HG03196 (cell line): ENCODE measurements around the gene CRYZL1.
A peak's percentile ranks its signal among the peaks of the same experiment; 100 is the strongest.
"Not testable (repeated sequence)": the region's sequence is repeated elsewhere in the genome, so short reads cannot be mapped to it uniquely, and the experiment has no call there.

Source experiments
- ATAC-seq: cut with Tn5 transposase; IDR thresholded peaks from one replicate; pipeline ENCODE4 v1.9.1; 2021; ENCODE audit not compliant: unreplicated experiment

CRYZL1 gene

DNA sequence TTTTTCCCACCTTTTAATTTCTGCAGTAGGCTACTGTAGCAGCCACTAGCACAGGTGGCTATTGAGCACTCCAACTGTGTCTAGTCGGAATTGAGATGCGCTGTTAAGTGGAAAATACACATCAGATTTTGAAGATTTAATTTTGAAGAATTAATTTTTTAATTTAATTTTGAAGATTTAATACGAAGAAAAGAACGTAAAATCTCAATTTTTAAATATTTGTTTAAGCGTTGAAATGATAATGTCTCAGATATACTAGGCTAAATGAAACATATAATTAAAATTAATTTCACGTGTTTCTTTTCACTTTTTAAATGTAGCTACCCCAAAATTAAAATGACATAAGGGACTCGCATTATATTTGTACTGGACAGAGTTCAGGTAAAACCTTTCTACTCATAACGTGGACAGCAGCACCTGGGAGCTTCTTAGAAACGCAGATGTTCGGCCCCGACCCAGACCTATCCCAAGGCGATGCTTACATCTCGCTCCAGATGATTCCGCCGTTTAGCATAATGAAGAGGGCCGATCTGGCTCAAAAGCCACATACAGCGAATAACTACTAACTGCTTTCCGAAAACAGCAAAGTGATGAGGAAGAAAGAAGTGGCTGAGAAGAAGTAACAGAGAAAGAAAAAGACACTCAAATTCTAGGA, 717 bp downstream of the CRYZL1 start:
- no peak for ATAC-seq

DNA sequence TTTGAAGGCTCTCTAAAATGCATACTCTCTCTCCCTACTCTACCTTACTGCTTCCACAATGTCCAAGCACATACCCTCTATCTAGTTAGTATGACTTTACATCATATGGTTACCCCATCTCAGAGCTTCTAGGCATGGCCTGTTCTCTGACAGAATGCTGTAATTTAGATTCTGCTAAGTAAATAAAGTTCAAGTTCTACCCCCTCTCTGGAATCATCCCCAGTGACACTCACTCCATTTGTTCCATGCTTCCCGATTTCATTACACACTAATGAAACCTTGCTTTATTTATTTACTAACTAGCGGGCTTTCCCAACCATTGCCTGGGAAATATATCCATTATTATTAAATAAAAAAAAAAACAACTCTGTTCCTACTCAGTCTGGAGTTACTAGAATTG, 7.3 kb downstream of the CRYZL1 start:
- no peak for ATAC-seq

DNA sequence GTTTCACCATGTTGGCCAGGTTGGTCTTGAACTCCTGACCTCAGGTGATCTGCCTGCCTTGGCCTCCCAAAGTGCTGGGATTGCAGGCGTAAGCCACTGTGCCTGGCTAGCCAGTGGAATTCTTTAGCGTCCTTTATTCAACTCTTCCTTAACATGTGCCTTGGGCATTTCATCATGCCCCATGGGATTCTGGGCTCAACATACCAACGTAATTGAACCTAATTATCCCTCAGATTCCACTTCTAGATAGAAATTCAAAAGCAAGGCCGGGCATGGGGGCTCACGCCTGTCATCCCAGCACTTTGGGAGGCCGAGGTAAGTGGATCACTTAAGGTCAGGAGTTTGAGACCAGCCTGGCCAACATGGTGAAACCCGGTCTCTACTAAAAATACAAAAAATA, 15.4 kb downstream of the CRYZL1 start:
- not testable (repeated sequence) for ATAC-seq

DNA sequence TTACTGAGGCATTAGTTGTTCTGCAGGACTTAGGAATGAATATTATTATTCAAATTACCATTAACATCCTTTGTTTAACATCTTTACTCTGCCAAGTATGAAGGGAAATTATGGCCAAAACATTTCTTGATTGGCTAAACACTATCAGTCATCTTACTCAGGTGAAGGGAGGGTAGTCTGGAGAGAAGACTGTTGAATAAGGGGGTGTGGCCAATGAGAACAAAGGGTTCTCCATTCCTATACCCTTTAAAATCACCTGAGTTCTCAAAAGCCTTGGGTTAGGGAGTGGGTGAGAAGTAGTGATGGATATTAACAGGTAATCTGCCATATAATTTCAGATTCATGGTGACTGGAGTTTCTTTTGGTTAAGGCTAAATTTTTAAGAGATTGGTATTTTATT, 19.3 kb downstream of the CRYZL1 start:
- no peak for ATAC-seq

DNA sequence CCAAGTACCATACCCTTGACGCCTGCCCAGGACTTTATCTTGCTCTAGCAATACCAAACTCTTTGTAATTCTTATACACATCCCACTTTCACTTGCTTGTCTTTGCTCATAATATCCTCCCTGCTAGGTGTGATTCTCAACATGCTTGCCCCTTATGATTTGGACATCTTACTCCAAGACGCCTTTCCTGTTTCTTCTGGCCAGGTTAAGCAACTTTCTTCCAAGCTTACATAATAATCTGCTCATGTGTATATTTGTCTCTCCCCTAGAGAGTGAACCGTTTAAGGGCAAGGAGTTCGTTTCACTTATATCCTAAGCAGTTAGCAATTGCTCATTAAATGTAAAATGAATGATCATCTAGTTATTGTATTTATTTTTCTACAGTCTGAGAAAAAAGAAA, 21.8 kb downstream of the CRYZL1 start:
- no peak for ATAC-seq

DNA sequence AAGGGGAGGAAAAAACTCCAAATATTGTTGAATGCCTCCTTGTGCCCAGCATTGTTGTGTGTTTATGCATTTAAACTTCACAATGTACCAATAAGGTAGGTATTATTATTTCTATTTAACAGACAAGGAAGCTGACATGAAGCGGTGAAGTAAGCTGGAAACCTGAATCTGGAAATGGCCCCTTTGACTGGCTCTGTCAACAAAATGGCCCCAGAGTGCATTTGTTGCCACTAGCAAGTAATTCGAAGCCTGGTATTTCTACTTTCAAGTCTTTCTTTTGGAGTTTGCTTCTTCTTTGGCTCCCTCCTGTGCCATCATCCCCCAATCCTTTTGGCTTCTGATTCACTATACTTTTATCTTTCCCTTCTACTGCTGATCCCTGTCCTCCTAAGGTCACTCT, 23.1 kb downstream of the CRYZL1 start:
- no peak for ATAC-seq

DNA sequence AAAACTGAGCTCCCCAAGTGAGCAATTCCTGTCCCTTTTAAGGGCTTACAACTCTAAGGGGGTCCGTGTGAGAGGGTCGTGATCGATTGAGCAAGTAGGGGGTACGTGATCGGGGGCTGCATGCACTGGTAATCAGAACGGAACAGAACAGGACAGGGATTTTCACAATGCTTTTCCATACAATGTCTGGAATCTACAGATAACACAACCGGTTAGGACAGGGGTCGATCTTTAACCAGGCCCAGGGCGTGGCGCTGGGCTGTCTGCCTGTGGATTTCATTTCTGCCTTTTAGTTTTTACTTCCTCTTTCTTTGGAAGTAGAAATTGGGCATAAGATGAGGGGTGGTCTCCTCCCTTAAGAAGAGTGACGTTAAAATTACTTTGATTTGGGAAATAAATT, 24.0 kb downstream of the CRYZL1 start:
- not testable (repeated sequence) for ATAC-seq

DNA sequence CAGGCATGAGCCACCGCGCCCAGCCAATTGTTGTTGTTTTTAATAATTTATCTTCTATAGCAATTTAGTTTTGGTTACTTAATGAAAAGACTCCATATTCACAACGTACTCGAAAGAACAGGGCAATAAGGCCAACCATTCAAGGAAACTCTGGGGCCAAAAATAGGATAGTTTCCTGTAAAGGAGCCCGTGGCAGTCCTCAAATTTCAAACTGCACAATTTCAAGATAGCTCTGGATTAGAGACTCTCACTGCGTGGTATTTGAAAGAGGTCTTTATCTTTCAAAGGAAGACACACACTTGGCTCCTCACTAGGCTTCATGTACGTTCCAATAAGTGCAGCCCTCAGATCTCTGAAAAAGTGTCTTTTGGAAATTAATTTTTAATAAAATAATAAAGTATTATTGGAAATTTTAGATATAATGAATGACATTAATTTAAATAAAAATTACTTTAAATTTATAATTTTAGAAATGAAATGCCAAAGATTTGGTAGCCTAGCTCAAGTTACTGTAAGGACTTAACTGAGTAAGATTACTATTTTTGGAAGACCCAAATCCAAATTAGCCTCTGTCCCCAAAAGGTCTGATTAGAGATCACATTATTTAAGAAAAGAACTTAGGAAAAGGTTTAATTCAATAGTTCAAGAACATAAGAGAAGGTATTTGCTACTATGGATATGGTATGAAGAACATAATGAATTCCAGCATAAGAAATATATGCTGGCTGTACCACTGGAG, 30.4 kb downstream of the CRYZL1 start:
- ATAC-seq: no peak

DNA sequence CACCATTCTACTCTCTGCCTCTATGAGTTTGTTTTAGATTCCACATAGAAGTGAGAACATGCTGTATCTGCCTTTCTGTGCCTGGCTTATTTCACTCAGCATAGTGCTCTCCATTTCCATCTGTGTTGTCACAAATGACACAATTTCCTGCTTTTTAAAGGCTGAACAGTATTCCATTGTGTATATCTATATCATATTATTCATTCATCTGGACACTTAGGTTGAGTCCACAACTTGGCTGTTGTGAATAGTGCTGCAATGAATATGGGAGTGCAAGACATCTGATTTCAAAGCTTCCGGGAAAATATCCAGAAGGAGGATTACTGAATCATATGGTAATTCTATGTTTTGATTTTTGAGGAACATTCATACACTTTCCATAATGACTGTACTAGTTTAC, 33.0 kb downstream of the CRYZL1 start:
- no peak for ATAC-seq

DNA sequence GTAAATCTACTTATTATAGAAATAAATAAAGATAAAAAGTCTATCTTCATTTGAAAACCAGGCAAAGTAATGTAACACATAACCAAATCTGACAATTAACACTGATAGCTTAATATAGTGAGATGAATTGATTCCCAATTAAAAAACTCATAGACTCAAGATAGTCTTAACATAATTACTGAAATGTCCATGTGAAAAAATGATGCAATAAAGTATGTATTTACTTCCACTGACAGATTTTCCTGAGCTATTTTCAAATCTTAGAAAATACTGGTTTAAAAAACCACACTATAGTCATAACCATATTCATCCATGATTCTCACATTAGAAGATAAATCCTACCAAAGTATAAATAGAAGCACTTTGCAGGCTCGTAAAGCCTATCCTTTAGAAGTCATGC, 43.5 kb downstream of the CRYZL1 start:
- no peak for ATAC-seq

DNA sequence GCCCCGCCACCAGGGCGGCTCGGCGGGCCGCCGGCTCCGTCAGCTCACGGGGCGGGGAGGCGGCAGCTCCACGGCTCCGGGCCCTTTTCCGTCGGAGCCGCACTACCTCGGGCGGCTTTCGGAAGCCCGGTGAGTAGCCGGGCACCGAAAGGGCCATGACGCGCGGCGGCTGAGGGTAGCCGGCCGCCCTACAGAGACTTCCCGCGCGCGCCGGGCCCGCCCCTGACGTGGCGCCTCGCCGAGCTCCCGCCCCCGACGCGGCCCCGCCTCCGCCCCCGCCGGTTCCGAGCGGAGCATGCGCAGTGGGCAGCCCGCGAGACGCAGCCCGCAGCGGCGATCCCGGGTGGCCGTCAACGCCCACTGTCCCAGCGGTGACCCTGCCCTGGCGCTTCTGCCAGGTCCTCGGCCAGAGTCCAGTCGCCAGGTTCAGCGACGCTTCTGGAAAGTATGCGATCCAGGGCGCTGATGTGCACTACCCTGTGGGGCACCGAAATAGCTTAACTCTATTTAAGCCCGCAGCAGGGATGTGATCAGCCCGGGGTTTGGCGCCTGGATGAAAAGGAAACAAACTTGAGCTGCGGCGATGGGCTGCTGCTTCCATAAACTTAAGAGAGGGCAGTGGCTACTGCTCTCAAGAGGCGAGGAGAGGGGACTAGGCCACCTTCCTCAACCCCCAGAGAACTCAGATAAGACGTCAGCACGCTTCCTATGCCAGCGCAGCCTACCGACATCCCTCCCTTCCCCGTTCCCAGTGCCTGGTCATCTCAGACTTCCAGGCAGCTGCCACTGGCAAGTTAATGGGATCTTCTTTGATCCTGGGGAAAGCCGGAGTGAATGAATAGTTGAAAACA, 52.8 kb downstream of the CRYZL1 start, which contains the start of gene DONSON:
Gene DONSON, minus strand, starts transcription at position 200 of the 851 bp plus-strand sequence. Its CDS starts 43 bp downstream, at position 157.
- peak; percentile 94 for ATAC-seq

DNA sequence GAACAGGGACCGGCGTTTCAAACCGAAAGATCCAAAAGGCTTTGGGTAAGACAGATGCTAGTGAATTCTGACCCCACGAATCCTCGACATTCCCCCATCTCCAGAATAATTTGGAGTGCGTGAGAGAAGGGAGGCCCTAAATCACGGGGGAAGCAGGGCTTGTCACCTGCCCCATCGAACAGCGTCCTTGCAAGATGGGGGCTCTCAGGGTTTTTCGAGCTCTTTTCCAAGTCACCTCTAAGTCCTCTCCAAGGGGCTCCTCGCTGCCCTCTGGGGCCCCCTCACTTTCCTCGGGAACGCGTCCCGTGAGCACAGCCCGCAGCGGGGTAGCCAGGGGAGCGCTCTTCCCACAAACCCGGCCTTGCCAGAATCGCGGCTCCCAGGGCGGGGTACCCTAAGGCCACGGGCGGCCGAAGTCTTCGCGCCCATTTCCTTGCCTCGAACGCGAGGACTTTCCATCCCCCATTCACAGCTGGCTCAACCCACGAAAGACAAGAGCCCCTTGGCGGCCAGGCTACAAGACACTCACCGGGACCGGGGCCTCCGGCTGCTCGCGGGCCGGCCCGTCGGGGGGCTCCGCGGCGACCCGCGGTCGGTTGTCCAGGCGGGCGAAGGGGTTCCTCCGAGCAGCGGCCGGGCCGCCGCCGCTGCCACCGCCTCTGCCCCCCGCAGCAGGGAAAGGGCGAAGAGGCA, 53.6 kb downstream of the CRYZL1 start:
- ATAC-seq: peak; percentile 27

DNA sequence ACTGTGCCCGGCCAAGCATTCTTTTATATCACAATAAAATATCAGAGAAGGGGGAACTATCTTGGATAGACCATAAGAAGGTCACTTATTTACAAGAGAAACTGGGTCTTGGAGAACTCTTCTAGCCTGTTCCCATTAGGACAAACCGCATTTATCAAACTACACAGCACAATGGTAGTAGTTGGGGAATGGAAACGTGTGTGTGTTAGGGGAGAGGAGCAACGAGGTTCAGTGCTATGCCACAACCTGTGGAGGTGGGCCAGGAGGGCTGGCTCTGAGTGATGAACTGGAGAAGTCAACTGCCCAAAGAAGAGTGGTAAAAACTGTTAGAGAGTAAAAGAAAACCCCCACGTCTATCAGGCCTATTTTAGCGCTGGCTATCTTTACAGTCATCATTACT, 54.6 kb downstream of the CRYZL1 start:
- no peak for ATAC-seq

DNA sequence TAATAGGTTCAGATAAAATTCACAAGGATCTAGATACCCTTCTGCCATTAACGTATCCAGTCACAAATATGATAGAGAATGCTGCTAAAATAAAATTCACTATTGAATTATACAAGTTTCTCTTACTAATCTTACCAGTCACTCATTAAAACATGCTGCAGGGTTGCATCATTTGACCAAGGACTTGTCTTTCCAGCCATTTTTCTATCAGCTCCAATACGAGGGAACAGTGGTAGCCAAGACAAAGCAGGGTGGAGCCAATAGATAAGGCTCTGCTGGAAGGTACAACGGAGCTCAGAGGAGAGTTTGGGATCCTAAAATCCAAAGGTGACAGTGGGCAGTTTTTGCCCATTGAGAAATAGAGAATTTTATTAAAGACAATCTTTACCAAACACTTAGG, 57.1 kb downstream of the CRYZL1 start:
- no peak for ATAC-seq

DNA sequence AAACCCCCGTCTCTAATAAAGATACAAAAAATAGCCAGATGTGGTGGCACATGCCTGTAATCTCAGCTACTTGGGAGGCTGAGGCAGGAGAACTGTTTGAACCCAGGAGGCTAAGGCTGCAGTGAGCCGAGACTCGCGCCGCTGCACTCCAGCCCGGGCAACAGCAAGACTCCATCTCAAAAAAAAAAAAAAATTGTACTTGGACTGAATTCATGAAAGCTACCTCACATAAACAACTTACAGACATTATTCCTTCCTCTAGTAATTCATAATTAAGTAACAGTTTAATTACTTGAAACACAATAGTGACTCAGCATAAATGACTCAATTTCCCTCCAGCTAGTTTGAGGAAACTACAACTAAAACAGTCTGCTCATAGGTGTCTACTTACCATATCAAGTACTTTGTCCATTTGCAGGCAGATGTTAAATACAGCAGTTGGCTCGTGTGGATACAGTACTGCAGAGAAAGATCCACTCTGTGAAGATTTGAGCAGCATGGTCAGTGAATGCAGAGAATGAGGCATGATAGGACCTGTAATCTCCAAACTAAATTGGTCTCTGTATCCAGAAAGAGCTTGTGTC, 62.5 kb downstream of the CRYZL1 start:
- ATAC-seq: no peak

DNA sequence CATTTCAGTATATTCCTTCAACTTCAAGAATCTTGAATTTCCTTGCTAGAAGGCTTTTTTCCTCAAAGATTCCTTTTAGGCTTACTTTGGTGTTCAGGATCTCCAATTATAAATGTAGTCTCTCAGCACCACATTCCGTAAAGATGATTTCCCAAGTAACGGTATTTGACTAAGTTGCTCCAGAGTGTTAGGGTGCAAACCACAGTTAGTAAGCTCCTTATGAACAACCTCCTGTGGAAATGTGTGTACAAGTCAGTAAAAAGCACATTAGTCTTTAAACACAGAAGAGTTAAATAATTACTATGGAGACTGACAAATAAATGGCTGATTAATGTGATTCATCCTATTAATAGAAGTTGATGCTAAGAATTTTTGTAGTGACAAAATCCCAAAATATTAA, 63.3 kb downstream of the CRYZL1 start:
- ATAC-seq: no peak

DNA sequence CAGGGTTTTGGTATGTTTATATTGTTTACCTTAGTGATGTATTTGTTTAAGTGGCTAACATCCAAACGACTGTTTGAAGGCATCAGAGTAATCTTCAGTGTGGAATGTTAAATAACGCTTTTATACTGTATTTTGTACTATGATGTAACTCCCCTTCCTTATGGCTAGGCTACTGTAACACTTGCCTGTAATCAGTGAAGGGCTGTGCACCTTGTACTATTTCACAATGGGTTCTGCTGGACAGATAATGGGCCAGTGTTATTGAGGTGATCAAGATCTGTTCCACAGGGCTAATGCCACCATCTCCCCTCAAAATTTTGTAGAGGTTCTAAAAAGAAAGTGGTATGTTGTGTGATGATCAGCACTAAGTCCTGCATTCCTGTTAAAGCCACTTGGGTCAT, 64.8 kb downstream of the CRYZL1 start:
- not testable (repeated sequence) for ATAC-seq

DNA sequence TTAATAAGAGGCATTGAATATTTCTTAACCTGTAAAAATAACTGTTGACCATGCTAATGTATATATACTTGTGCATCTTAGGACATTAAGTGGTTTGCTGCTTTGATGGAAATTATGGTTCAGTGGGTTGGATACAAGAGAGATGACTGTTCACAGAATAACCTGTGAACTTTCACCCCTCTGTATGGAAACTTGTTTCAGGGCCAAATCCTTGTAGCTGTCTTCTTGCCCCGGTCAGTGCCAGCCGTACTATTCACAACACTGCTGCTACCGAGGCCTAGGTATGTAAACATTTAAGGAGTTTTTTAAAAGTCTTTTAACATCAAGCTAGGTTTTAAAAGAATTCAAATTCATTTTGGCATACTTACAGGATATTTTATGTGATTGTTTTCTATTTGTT, 69.2 kb downstream of the CRYZL1 start:
- ATAC-seq: no peak

DNA sequence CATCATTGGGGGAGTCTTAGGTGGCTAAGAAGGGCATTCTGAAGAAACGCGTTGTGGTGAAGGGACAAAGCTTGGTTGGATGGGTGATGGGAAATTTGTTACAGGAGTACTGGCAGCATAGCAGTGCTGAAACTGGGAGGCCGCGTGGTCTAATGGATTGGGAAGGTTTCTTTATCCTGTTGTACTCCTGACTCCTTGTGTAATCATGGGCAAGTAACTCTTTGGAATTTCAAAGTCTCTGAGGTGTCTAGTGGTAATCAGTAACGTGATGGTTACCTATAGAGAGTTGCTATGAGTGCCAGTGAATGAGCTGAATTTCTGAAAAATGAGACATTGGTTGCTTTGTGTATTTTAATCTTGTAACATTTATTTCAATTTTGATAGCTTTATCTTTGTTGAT, 71.5 kb downstream of the CRYZL1 start:
- no peak for ATAC-seq

DNA sequence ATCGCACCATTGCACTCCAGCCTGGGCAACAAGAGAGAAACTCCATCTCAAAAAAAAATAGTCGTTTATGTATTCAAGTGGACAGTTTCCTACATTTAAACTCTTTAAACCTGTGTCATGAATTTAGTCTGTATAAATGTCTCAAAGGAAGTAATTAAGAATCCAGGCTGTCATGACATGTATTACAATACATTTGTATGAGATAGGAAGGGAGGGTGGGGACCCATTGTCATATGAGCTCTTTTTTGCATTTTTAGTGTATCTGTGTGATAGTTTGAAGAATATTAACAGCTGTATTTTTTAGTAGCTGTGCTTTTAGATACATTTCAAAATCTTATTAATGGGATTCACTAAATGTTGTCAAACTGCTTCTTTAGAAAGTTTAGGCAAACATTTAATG, 73.1 kb downstream of the CRYZL1 start:
- no peak for ATAC-seq

DNA sequence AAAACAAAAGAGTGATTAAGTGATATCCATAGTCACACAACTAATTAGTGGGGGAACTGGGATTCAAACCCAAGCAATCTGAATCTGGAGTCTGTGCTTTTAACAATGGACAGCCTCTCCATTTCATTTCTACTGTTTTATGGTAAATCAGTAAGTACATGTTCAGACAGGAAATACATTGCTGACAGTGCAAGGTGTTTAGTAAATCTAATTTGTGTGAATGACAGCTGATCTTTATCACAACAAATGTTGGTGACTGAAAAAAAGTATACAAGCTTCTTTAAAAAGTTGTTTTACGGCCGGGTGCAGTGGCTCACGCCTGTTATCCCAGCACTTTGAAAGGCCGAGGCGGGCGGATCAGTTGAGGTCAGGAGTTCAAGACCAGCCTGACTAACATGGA, 73.6 kb downstream of the CRYZL1 start:
- ATAC-seq: no peak
